GM12872 (cell line): ENCODE results near the gene KRTAP4-12.

Experiments
- TF ChIP-seq, protein P1 (sequence below): IDR thresholded peaks from 3 replicates; pipeline ENCODE4 v1.5.1; 2011; ENCODE audit warnings: low read depth, mild to moderate bottlenecking, low read length, moderate library complexity; ENCODE audit not compliant: insufficient read depth

The KRTAP4-12 gene

DNA sequence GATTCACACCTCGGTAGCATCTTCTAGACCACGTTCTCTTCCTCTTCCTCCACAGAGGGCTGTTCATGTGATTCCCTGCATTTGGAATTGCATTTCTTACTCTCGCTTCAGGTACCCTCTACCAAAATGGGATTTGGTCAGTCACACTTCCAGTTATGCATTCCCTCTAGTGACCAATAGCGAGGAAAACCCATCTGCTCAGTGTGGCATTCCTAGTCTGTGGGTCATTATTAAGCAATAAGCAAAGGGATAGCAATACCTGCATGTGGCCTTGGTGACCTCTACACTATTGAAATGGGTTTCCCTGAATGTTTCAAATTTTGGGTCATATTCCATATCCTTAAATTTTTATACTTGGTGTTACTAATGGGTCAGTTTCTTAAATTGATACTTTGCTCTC is 26.0 kb upstream of the KRTAP4-12 start:
- TF ChIP-seq, protein P1, sequence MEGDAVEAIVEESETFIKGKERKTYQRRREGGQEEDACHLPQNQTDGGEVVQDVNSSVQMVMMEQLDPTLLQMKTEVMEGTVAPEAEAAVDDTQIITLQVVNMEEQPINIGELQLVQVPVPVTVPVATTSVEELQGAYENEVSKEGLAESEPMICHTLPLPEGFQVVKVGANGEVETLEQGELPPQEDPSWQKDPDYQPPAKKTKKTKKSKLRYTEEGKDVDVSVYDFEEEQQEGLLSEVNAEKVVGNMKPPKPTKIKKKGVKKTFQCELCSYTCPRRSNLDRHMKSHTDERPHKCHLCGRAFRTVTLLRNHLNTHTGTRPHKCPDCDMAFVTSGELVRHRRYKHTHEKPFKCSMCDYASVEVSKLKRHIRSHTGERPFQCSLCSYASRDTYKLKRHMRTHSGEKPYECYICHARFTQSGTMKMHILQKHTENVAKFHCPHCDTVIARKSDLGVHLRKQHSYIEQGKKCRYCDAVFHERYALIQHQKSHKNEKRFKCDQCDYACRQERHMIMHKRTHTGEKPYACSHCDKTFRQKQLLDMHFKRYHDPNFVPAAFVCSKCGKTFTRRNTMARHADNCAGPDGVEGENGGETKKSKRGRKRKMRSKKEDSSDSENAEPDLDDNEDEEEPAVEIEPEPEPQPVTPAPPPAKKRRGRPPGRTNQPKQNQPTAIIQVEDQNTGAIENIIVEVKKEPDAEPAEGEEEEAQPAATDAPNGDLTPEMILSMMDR = no peak

DNA sequence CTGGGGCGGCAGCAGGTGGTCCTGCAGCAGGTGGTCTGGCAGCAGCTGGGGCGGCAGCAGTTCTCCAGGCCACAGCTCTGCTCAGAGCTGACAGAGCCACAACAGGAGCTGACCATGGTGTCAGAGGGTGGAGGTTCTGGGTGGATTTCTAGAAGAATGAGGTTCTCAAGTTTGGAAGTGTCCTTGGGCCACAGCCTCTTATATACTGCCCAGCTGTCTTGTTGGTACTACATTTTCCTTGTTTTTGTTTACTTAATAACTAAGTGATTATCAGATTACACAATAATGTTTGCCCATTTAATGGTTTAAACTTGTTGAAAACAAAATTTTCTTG is 25.6 kb upstream of the KRTAP4-12 start, which contains the start of gene KRTAP4-5:
TSS of gene KRTAP4-5 (minus strand) at position 174 of the 334 bp plus-strand sequence. CDS start at position 116, 58 bp downstream.
- TF ChIP-seq, protein P1 = no peak

DNA sequence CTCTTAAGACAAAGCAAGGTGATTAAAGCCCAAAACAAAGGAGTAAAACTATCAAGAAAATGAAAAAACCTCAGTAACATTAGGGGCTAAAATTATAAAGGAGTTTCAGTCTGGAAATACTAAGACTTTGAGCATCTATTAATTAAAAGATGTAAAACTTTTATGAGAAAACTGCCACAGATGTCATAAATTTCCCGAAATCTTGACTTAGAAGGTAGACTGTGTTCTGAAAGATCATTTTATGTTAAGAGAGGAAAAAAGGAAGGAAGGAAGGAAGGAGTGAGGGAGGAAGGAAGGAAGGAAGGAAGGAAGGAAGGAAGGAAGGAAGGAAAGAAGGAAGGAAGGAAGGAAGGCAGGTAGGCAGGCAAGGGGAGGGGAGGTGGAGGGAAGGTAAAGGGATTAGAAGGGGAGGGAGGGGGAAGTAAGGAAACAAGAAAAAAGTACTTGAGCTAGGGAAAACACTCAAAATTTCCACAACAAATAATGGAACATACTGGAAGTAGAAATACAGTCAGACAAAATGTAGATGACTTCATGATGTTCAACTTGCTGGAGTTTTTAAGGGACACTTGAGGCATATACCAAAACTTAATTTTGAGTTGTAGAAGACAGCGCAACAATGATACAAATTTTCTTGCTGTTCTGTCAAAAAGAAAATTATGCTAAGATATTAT is 23.7 kb upstream of the KRTAP4-12 start:
- TF ChIP-seq, protein P1 = no peak

DNA sequence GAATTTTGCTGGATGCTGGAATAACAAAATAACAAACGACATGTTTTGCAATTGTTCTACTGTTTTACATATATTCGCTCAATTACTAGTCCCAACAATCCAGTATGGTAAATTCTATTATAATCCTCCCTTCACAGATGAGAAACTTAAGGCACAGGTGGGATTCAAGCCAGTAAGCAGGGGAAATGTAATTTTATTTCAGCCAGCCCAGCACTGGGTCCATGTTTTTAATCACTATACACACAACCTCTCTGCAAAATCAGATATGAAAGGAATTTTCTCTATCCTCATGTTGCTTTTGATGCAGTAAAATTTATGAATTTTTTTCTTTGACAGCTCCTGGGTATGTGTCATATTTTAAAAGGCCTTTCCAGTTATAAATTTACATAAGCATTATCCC is 21.3 kb upstream of the KRTAP4-12 start:
- TF ChIP-seq, protein P1 = no peak

DNA sequence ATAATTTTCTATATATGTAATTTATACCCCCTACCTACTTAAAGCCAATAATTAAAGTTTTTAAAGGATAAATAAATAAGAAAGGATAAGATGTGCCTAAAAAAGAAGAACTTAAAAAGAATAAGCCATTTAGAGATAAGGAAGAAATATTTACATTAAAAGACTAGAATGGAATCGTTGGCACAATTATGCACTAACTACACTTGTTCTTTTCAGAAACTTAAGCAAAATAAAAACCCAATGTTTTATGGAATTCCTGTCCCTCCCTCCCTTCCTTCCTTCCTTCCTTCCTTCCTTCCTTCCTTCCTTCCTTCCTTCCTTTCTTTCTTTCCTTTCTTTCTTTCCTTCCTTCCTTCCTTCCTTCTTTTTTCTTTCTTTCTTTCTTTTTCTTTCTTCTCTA is 20.9 kb upstream of the KRTAP4-12 start:
- TF ChIP-seq, protein P1 = no peak

DNA sequence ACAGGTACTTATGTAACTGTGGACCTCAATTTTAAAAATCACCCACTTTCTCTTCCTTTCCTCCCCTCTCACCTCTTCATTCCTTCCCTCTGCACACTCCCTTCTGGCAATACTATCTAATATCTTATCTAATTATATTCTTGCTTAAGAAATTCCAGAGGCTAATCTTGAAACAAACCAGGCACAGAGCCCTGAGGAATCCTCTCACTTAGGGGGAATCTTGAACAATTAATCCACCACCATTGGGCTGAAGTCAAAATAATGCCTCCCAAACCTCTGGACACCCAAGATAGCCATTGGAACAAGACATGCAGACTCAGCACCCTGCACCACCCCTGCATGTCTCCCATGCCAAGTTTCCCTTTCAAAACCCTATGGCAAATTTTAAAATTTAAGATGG is 17.4 kb upstream of the KRTAP4-12 start:
- TF ChIP-seq, protein P1 = no peak

DNA sequence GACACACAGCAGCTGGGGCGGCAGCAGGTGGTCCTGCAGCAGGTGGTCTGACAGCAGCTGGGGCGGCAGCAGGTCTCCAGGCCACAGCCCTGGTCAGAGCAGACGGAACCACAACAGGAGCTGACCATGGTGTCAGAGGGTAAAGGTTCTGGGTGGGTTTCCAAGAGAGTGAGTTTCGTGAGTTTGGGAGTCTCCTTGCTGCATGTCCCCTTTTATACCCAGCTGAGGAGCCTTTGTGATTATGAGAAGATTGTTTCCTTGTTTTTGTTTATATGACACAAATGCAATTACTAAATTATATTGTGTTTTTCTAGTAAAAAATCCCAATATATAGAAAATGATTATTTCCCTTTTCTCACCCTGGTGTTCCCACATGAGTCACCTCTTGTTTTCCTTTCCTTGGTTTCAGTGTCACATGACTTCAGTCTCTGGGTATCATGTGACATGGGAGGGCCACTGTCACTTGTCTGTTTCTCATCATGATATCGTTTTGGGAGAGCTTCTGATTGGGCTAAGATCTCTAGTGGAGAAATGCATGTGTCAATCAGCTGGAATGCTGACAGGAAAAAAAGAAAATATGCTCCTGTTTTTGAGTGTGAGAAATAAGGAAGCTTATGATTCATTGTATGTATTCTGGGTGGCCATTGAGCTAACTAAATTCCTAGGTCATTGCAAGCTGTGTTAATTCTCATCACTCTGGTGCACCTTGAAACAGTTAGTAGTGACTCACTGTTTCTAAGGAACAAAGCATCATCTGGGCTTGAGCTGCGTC is 16.6 kb upstream of the KRTAP4-12 start, which contains the start of gene KRTAP4-6:
TSS of gene KRTAP4-6 (minus strand) at position 185 of the 772 bp plus-strand sequence. CDS start at position 128, 57 bp downstream.
- TF ChIP-seq, protein P1 = no peak
